IMR-90 (cell line): ENCODE measurements around the gene IGF1R. TPM values are rescaled to one million over a fixed set of nuclear protein-coding genes. Genes with fewer than 3 reads are reported as not detected.

Source experiments
- ATAC-seq: fragments of 200-7000 bp; cut with Tn5 transposase; 2 replicates; pipeline ENCODE4 v1.9.1; 2020; ENCODE audit warnings: low read depth, mild to moderate bottlenecking, moderate library complexity
- BruUV-seq: library from RNA; stranded (reverse); fragments of 400-500 nt; replicated peaks from 2 replicates; lab custom pipeline; 2021; lab: Mats Ljungman, UMichigan
- CTCF ChIA-PET: fragments of 300-600 bp; formaldehyde crosslinking; extraction: SDS; loops from one replicate; lab custom pipeline; 2021; ENCODE audit warnings: antibody characterized with exemption; lab: Yijun Ruan, JAX
- POLR2A ChIA-PET: fragments of 300-600 bp; sonication (Branson Sonifier 250); formaldehyde crosslinking; loops from one replicate; lab custom pipeline; 2022; ENCODE audit warnings: antibody characterized with exemption; ENCODE audit not compliant: unreplicated experiment; lab: Charles Lee
- DNase-seq: peaks from one replicate; pipeline ENCODE4 v3.0.0; 2013
- H2AFZ ChIP-seq: replicated peaks from 2 replicates; pipeline ENCODE3; 2013; ENCODE audit warnings: low read length, mild to moderate bottlenecking; ENCODE audit not compliant: poor library complexity
- H2AK5ac ChIP-seq: 2 replicates; pipeline ENCODE4 v1.6.1; 2013; ENCODE audit warnings: low read depth, low read length, inconsistent platforms
- H2AK9ac ChIP-seq: replicated peaks from 2 replicates; pipeline ENCODE3; 2013; ENCODE audit warnings: mild to moderate bottlenecking, low read depth, low read length, moderate library complexity; ENCODE audit not compliant: poor library complexity
- H2BK120ac ChIP-seq: 2 replicates; pipeline ENCODE4 v1.6.1; 2013; ENCODE audit warnings: low read depth, low read length, inconsistent platforms
- H2BK15ac ChIP-seq: 3 replicates; pipeline ENCODE4 v1.6.1; 2013; ENCODE audit warnings: low read depth, low read length, inconsistent platforms
- H2BK20ac ChIP-seq: 2 replicates; pipeline ENCODE4 v1.6.1; 2013; ENCODE audit warnings: low read depth, mild to moderate bottlenecking, inconsistent platforms, low read length, moderate library complexity
- H2BK5ac ChIP-seq: 2 replicates; pipeline ENCODE4 v1.6.1; 2013; ENCODE audit warnings: mild to moderate bottlenecking, low read depth, low read length, inconsistent platforms; ENCODE audit not compliant: poor library complexity, severe bottlenecking
- H3K14ac ChIP-seq: replicated peaks from 2 replicates; pipeline ENCODE4 v1.6.1; 2013; ENCODE audit warnings: low read depth, low read length, inconsistent platforms
- H3K18ac ChIP-seq: 2 replicates; pipeline ENCODE4 v1.6.1; 2013; ENCODE audit warnings: low read depth, low read length, control low read depth
- H3K23ac ChIP-seq: 2 replicates; pipeline ENCODE4 v1.6.1; 2013; ENCODE audit warnings: low read depth, low read length, inconsistent platforms
- H3K27ac ChIP-seq: 2 replicates; pipeline ENCODE4 v1.5.1; 2013; ENCODE audit warnings: mild to moderate bottlenecking, control low read depth, low read length; ENCODE audit not compliant: insufficient read depth
- H3K27me3 ChIP-seq: 2 replicates; pipeline ENCODE4 v1.6.1; 2013; ENCODE audit warnings: low read length; ENCODE audit not compliant: control insufficient read depth, insufficient read depth
- H3K36me3 ChIP-seq: 2 replicates; pipeline ENCODE4 v1.6.1; 2013; ENCODE audit warnings: low read length, mixed read lengths; ENCODE audit not compliant: control insufficient read depth, insufficient read depth
- H3K4ac ChIP-seq: 2 replicates; pipeline ENCODE4 v1.6.1; 2013; ENCODE audit warnings: low read depth, low read length, inconsistent platforms
- H3K4me1 ChIP-seq: 2 replicates; pipeline ENCODE4 v1.6.1; 2013; ENCODE audit warnings: low read length, mixed read lengths; ENCODE audit not compliant: control insufficient read depth, insufficient read depth
- H3K4me2 ChIP-seq: 2 replicates; pipeline ENCODE4 v1.6.1; 2013; ENCODE audit warnings: low read depth, mild to moderate bottlenecking, control low read depth, low read length, moderate library complexity
- H3K4me3 ChIP-seq: 2 replicates; pipeline ENCODE4 v1.5.1; 2013; ENCODE audit warnings: low read depth, mild to moderate bottlenecking, control low read depth, low read length, moderate library complexity; ENCODE audit not compliant: insufficient read depth
- H3K56ac ChIP-seq: 2 replicates; pipeline ENCODE4 v1.6.1; 2013; ENCODE audit warnings: low read length, inconsistent platforms; ENCODE audit not compliant: insufficient read depth; ENCODE audit errors: extremely low read depth
- H3K79me1 ChIP-seq, 2 experiments: 2 replicates each; pipeline ENCODE4 v1.6.1; 2013; ENCODE audit warnings: low read length in 2 of 2, inconsistent platforms in 1 of 2, low read depth in 1 of 2
- H3K9ac ChIP-seq: 2 replicates; pipeline ENCODE4 v1.6.1; 2013; ENCODE audit warnings: low read depth, low read length, control low read depth
- H3K9me1 ChIP-seq: 2 replicates; pipeline ENCODE4 v1.6.1; 2013; ENCODE audit warnings: low read length, inconsistent platforms; ENCODE audit not compliant: insufficient read depth
- H3K9me3 ChIP-seq: 2 replicates; pipeline ENCODE4 v1.6.1; 2013; ENCODE audit warnings: low read length; ENCODE audit not compliant: control insufficient read depth, insufficient read depth
- H4K20me1 ChIP-seq: 2 replicates; pipeline ENCODE4 v1.6.1; 2013; ENCODE audit warnings: low read length, inconsistent platforms; ENCODE audit not compliant: insufficient read depth
- H4K5ac ChIP-seq: 2 replicates; pipeline ENCODE4 v1.6.1; 2013; ENCODE audit warnings: mild to moderate bottlenecking, low read depth, low read length, control low read depth
- H4K8ac ChIP-seq, 2 experiments: 2 replicates each; pipeline ENCODE4 v1.6.1; 2013; ENCODE audit warnings: low read depth in 2 of 2, low read length in 2 of 2, control low read depth in 1 of 2, inconsistent platforms in 1 of 2
- H4K91ac ChIP-seq: 2 replicates; pipeline ENCODE4 v1.6.1; 2013; ENCODE audit warnings: low read depth, low read length, inconsistent platforms; ENCODE audit not compliant: insufficient read depth
- CEBPB ChIP-seq: IDR thresholded peaks from 2 replicates; pipeline ENCODE4 v1.6.1; 2012; ENCODE audit warnings: low read depth, low read length, improper control_type of control experiment
- CHD1 ChIP-seq: IDR thresholded peaks from 2 replicates; pipeline ENCODE4 v1.6.1; 2012; ENCODE audit warnings: low read depth, low read length, improper control_type of control experiment
- CTCF ChIP-seq: conservative IDR thresholded peaks from 2 replicates; pipeline ENCODE4 v1.5.1; 2012; ENCODE audit warnings: mild to moderate bottlenecking, low read depth, low read length, improper control_type of control experiment
- MAFK ChIP-seq: IDR thresholded peaks from 2 replicates; pipeline ENCODE4 v1.6.1; 2012; ENCODE audit warnings: low read depth, low read length, improper control_type of control experiment
- MAZ ChIP-seq: IDR thresholded peaks from 2 replicates; pipeline ENCODE4 v1.6.1; 2012; ENCODE audit warnings: low read depth, mild to moderate bottlenecking, low read length, improper control_type of control experiment, moderate library complexity, borderline replicate concordance
- MXI1 ChIP-seq: IDR thresholded peaks from 2 replicates; pipeline ENCODE4 v1.6.1; 2012; ENCODE audit warnings: low read depth, mild to moderate bottlenecking, low read length, moderate library complexity, borderline replicate concordance
- NFE2L2 ChIP-seq: fragments of 150-350 bp; IDR thresholded peaks from 2 replicates; pipeline ENCODE4 v1.6.1; 2016; ENCODE audit warnings: low read depth, mild to moderate bottlenecking, low read length
- POLR2A ChIP-seq: IDR thresholded peaks from 2 replicates; pipeline ENCODE4 v1.6.1; 2012; ENCODE audit warnings: mild to moderate bottlenecking, low read depth, low read length
- RAD21 ChIP-seq: IDR thresholded peaks from 2 replicates; pipeline ENCODE4 v1.6.1; 2012; ENCODE audit warnings: low read length, improper control_type of control experiment
- RFX5 ChIP-seq: IDR thresholded peaks from 2 replicates; pipeline ENCODE4 v1.8.0; 2012; ENCODE audit warnings: low read depth, mild to moderate bottlenecking, low read length, moderate library complexity
- WGBS, 2 experiments: methylation state at CpG; one replicate each; pipeline versions ENCODE4 v1.1.5 to v1.1.7; 2013; ENCODE audit warnings: missing lambda C conversion rate in 2 of 2; ENCODE audit not compliant: insufficient read length in 1 of 2; ENCODE audit errors: extremely low coverage in 2 of 2; 5-methylcytosine and 5-hydroxymethylcytosine counted together
- dilution Hi-C: fragments of 300-500 bp; cut with HindIII; formaldehyde crosslinking; loops from one replicate; pipeline ENCODE4 v1.14.3; 2018; ENCODE audit warnings: low sequenced_read_pairs; ENCODE audit not compliant: unreplicated experiment
- in situ Hi-C: fragments of 300-500 bp; cut with MboI; formaldehyde crosslinking; loops from 3 replicates; pipeline ENCODE4 v1.14.3; 2019; ENCODE audit warnings: low sequenced_read_pairs, inconsistent platforms, mixed read lengths
- intact Hi-C: fragments of 100-400 bp; cut with micrococcal nuclease; formaldehyde crosslinking; loops from 2 replicates; pipeline ENCODE4 v1.10.0; 2022
- polyA plus RNA-seq, 3 experiments: library from polyadenylated mRNA; depleted of rRNA; stranded (reverse); fragments of >200 nt; gene quantifications; 2 replicates each; pipeline ENCODE4 v1.2.3, GENCODE V29; 2012; ENCODE audit warnings: low replicate concordance in 1 of 3
- total RNA-seq: library from RNA; depleted of rRNA; stranded (reverse); fragments of >200 nt; gene quantifications from 2 replicates; pipeline ENCODE4 v1.2.3, GENCODE V29; 2012

The IGF1R gene
- total and polyA plus RNA-seq, 2 of the 4 experiments (the other 2 are of a cell fraction) = 24.0 to 24.9 TPM

- Histone ChIP-seq H2BK5ac (no peak overlapping the region), H3K9me1 (no peaks in the 10 kb centered on the region), H3K56ac (no peak overlapping the region), H3K4me3 (no peak overlapping the region), H3K9me3 (no peaks in the 10 kb centered on the region), H3K27me3 (peaks cover 12% of the 10 kb centered on the region), H2BK120ac (no peak overlapping the region), H2BK20ac (no peak overlapping the region), H4K8ac (no peak overlapping the region), H4K20me1 (no peaks in the 10 kb centered on the region), H3K23ac (no peak overlapping the region), H4K5ac (no peak overlapping the region), H3K18ac (no peak overlapping the region), H3K9ac (no peak overlapping the region), H2BK15ac (no peak overlapping the region), H3K4me1 (no peaks in the 10 kb centered on the region), H4K91ac (no peak overlapping the region), H3K14ac (no peak overlapping the region), H3K27ac (no peak overlapping the region), H3K36me3 (no peaks in the 10 kb centered on the region), H3K79me1 (no peaks in the 10 kb centered on the region), H2AFZ (no peak overlapping the region), H2AK9ac (no peak overlapping the region), H3K4ac (no peak overlapping the region), H2AK5ac (no peak overlapping the region), H3K4me2 (no peak overlapping the region)
- ATAC-seq (no peak), DNase-seq (no peak)
- in situ Hi-C loops (no loop called here), intact Hi-C loops (no loop called here), dilution Hi-C loops (no loop called here)
- ChIA-PET CTCF (no interaction called here), POLR2A (no interaction called here)
- TF ChIP-seq RFX5 (no peak), CTCF (no peak), MAFK (no peak), CHD1 (no peak), POLR2A (no peak), RAD21 (no peak), CEBPB (no peak), NFE2L2 (no peak), MAZ (no peak), MXI1 (no peak)
- WGBS, 2 experiments = no CpG with 5 or more reads among the region's 6 CpGs
- BruUV-seq = no TSS peak
These were observed 348.3 kb downstream of the IGF1R start for GRCh38 chr15:98996624-98997023.
